Esophagus mucosa (tissue), 1 donor: ENCODE measurements around the gene LMCD1. TPM values are rescaled to one million over a fixed set of nuclear protein-coding genes. Genes with fewer than 3 reads are reported as not detected.
A peak's percentile ranks its signal among the peaks of the same experiment; 100 is the strongest.

Experiments
- ATAC-seq: fragments of 200-7000 bp; cut with Tn5 transposase; one replicate; pipeline ENCODE4 v1.9.1; 2020
- total RNA-seq: library from RNA; stranded (reverse); gene quantifications from one replicate; pipeline ENCODE4 v1.2.4, GENCODE V29; 2023
- donor health status: DM: yes; HTN: yes; CAD: no.

Gene LMCD1
- total RNA-seq, 1 donor from 2014 or later: 13.0 TPM

GRCh38 chr3:8595252-8595651 is 93.6 kb downstream of the LMCD1 start:
- no peak for ATAC-seq

- ATAC-seq: no peak
Measured at GRCh38 chr3:8595695-8596115, 94.1 kb downstream of the LMCD1 start.

GRCh38 chr3:8596321-8597218 is 94.9 kb downstream of the LMCD1 start:
- ATAC-seq: peak; percentile 85

- no peak for ATAC-seq
Measured at GRCh38 chr3:8597219-8597853, 95.7 kb downstream of the LMCD1 start.

- ATAC-seq: no peak
Measured at GRCh38 chr3:8599146-8599545, 97.5 kb downstream of the LMCD1 start.

- ATAC-seq: no peak
Measured at GRCh38 chr3:8600457-8600856, 98.8 kb downstream of the LMCD1 start.

- ATAC-seq: peak; percentile 48
Measured at GRCh38 chr3:8603115-8603710, 101.6 kb downstream of the LMCD1 start.

- ATAC-seq: no peak
Measured at GRCh38 chr3:8604006-8604405, 102.4 kb downstream of the LMCD1 start.

GRCh38 chr3:8604988-8605387 is 103.4 kb downstream of the LMCD1 start:
- no peak for ATAC-seq

- ATAC-seq: no peak
Measured at GRCh38 chr3:8606701-8607231, 105.1 kb downstream of the LMCD1 start.

- ATAC-seq: peak; percentile 71
Measured at GRCh38 chr3:8607234-8608040, 105.8 kb downstream of the LMCD1 start.

- peak; percentile 58 for ATAC-seq
Measured at GRCh38 chr3:8608041-8608790, 106.6 kb downstream of the LMCD1 start.

GRCh38 chr3:8608791-8609467 is 107.3 kb downstream of the LMCD1 start:
- ATAC-seq: no peak

GRCh38 chr3:8610951-8611350 is 109.3 kb downstream of the LMCD1 start:
- peak; percentile 17 for ATAC-seq

GRCh38 chr3:8617921-8618320 is 116.3 kb downstream of the LMCD1 start:
- no peak for ATAC-seq

GRCh38 chr3:8618950-8619349 is 117.3 kb downstream of the LMCD1 start:
- ATAC-seq: peak; percentile 38

GRCh38 chr3:8619548-8619947 is 117.9 kb downstream of the LMCD1 start:
- ATAC-seq: peak; percentile 98

- ATAC-seq: no peak
Measured at GRCh38 chr3:8621141-8621540, 119.5 kb downstream of the LMCD1 start.

GRCh38 chr3:8621872-8622271 is 120.2 kb downstream of the LMCD1 start:
- no peak for ATAC-seq

- peak; percentile 73 for ATAC-seq
Measured at GRCh38 chr3:8622873-8623691, 121.5 kb downstream of the LMCD1 start.
